Fibroblast of lung (primary cell): ENCODE data around the gene TBC1D5. TPM values are rescaled to one million over a fixed set of nuclear protein-coding genes. Genes with fewer than 3 reads are reported as not detected.

ENCODE experiments used
- DNase-seq, 2 donors: peaks; one replicate each; pipeline versions ENCODE4 v3.0.0 to v3.0.0-alpha.2; 2010; ENCODE audit warnings: low read depth in 2 of 2
- H2AFZ ChIP-seq: 2 replicates; pipeline ENCODE4 v1.5.1; 2012; ENCODE audit warnings: low read length, control low read depth, inconsistent platforms
- H3K27ac ChIP-seq: 2 replicates; pipeline ENCODE4 v1.5.1; 2011; ENCODE audit warnings: low read length, control low read depth; ENCODE audit not compliant: insufficient read depth
- H3K27me3 ChIP-seq: 2 replicates; pipeline ENCODE4 v1.5.1; 2011; ENCODE audit warnings: mild to moderate bottlenecking, low read length; ENCODE audit not compliant: control insufficient read depth, insufficient read depth
- H3K36me3 ChIP-seq: 2 replicates; pipeline ENCODE4 v1.5.1; 2011; ENCODE audit warnings: low read length; ENCODE audit not compliant: control insufficient read depth, insufficient read depth
- H3K4me1 ChIP-seq: 2 replicates; pipeline ENCODE4 v1.5.1; 2011; ENCODE audit warnings: low read length; ENCODE audit not compliant: control insufficient read depth, insufficient read depth; ENCODE audit errors: extremely low read depth
- H3K4me2 ChIP-seq: 2 replicates; pipeline ENCODE4 v1.5.1; 2011; ENCODE audit warnings: low read length, control low read depth; ENCODE audit not compliant: insufficient read depth; ENCODE audit errors: extremely low read depth
- H3K4me3 ChIP-seq, 4 experiments: fragments of 200-600 bp in 1 of 4; sonication (generic) in 1 of 4; replicated peaks in 1 of 4; 2 replicates each; pipeline ENCODE4 v1.5.1; 2011 to 2016; ENCODE audit warnings: low read length in 4 of 4, low read depth in 3 of 4, mild to moderate bottlenecking in 3 of 4, control low read depth in 2 of 4, inconsistent platforms in 1 of 4, mixed read lengths in 1 of 4; ENCODE audit not compliant: insufficient read depth in 1 of 4; ENCODE audit errors: control extremely low read depth in 1 of 4
- H3K79me2 ChIP-seq: 2 replicates; pipeline ENCODE4 v1.5.1; 2012; ENCODE audit warnings: mild to moderate bottlenecking, low read length, inconsistent platforms; ENCODE audit not compliant: control insufficient read depth, insufficient read depth
- H3K9ac ChIP-seq: 2 replicates; pipeline ENCODE4 v1.5.1; 2011; ENCODE audit warnings: mild to moderate bottlenecking, low read length, control low read depth; ENCODE audit not compliant: insufficient read depth
- H3K9me3 ChIP-seq: 2 replicates; pipeline ENCODE4 v1.5.1; 2012; ENCODE audit warnings: low read depth, low read length; ENCODE audit not compliant: control insufficient read depth, insufficient read depth
- H4K20me1 ChIP-seq: 2 replicates; pipeline ENCODE4 v1.5.1; 2011; ENCODE audit warnings: low read length; ENCODE audit not compliant: control insufficient read depth, insufficient read depth; ENCODE audit errors: extremely low read depth
- EZH2 ChIP-seq: IDR thresholded peaks from 2 replicates; pipeline ENCODE4 v1.5.1; 2012; ENCODE audit warnings: low read length, control low read depth, mild to moderate bottlenecking; ENCODE audit errors: missing control alignments
- polyA plus RNA-seq, 2 donors: library from polyadenylated mRNA; depleted of rRNA in 1 of 2; stranded (reverse) in 1 of 2; unstranded in 1 of 2; fragments of >200 nt; gene quantifications; 2 replicates each; pipeline ENCODE4 v1.2.1, GENCODE V29; 2011 to 2012; ENCODE audit warnings: missing spikeins in 1 of 2
- total RNA-seq: library from RNA; depleted of rRNA; stranded (reverse); fragments of >200 nt; gene quantifications from 2 replicates; pipeline ENCODE4 v1.2.1, GENCODE V29; 2014
- TF ChIP-seq, protein P1 (sequence below), 2 donors: IDR thresholded peaks in 1 of 2; conservative IDR thresholded peaks in 1 of 2; 1 replicate in 1 of 2; 2 replicates in 1 of 2; pipeline ENCODE4 v1.5.1; 2011 to 2012; ENCODE audit warnings: low read length in 2 of 2, control low read depth in 1 of 2, inconsistent platforms in 1 of 2, low read depth in 1 of 2, mild to moderate bottlenecking in 1 of 2

Gene TBC1D5
- total and polyA plus RNA-seq, 2 donors (not counting 1 experiment from before 2014, with no cell fraction given): 43.6 to 129 TPM

DNA sequence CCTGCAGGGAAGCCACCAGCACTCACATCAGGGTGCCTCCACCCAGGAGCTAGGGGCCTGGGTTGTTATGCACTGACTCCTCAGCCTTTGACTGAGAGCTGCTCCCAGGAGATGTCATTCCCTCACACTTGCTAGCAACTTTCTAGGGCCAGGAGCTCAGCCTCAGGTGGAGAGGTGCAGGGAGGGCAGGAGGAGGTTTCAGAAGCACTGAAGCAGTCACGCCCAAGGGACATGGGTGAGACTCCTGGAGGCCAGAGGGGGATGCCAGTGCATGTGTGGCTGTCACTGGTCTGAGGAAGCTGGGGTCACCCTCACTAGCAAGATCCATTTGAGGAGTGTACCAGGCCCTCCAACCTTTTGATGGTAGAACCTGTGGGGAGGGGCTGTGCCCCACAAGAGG is 586.5 kb downstream of the TBC1D5 start:
- no peak for TF ChIP-seq EZH2
- TF ChIP-seq, protein P1, sequence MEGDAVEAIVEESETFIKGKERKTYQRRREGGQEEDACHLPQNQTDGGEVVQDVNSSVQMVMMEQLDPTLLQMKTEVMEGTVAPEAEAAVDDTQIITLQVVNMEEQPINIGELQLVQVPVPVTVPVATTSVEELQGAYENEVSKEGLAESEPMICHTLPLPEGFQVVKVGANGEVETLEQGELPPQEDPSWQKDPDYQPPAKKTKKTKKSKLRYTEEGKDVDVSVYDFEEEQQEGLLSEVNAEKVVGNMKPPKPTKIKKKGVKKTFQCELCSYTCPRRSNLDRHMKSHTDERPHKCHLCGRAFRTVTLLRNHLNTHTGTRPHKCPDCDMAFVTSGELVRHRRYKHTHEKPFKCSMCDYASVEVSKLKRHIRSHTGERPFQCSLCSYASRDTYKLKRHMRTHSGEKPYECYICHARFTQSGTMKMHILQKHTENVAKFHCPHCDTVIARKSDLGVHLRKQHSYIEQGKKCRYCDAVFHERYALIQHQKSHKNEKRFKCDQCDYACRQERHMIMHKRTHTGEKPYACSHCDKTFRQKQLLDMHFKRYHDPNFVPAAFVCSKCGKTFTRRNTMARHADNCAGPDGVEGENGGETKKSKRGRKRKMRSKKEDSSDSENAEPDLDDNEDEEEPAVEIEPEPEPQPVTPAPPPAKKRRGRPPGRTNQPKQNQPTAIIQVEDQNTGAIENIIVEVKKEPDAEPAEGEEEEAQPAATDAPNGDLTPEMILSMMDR (conservative IDR thresholded peaks at IDR 0.05 in 1 of 2, IDR thresholded peaks at IDR 0.05 in 1 of 2; ENCODE audit: low read depth in 1 of 2, low read length in 2 of 2): no peak
- Histone ChIP-seq H3K9me3 (no peaks in the 10 kb centered on the region), H3K36me3 (peaks cover 1% of the 10 kb centered on the region), H3K9ac (no peak overlapping the region), H3K79me2 (no peaks in the 10 kb centered on the region), H3K27me3 (no peaks in the 10 kb centered on the region), H3K27ac (no peak overlapping the region), H3K4me3 (no peak overlapping the region), H3K4me1 (no peaks in the 10 kb centered on the region), H3K4me2 (no peak overlapping the region), H2AFZ (no peak overlapping the region), H4K20me1 (no peaks in the 10 kb centered on the region)
- no peak for DNase-seq

DNA sequence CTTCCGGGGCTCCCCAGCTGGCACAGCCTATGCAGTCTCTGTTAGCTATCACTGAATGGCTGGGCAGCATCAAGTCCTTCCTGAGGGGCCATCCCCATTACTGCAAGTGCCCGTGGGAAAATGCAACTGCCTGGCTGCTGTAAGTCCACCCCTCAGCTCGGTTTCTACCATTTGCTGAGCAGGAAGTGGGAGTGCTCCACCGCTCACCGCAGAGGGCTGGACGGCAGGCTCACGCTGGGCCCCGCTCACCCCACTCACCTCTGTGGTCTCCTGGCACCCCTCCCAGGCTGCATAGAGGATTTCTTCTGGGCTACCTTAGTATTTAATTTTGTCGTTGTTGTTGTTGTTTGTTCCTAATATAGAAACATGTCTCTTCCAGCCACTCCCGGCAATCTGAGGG is 587.5 kb downstream of the TBC1D5 start:
- Histone ChIP-seq H3K4me2 (no peak overlapping the region), H3K27ac (no peak overlapping the region), H3K36me3 (no peaks in the 10 kb centered on the region), H3K4me3 (no peak overlapping the region), H4K20me1 (no peaks in the 10 kb centered on the region), H3K79me2 (no peaks in the 10 kb centered on the region), H3K9me3 (no peaks in the 10 kb centered on the region), H2AFZ (no peak overlapping the region), H3K4me1 (no peaks in the 10 kb centered on the region), H3K27me3 (no peaks in the 10 kb centered on the region), H3K9ac (no peak overlapping the region)
- no peak for DNase-seq
- TF ChIP-seq, protein P1 (conservative IDR thresholded peaks at IDR 0.05 in 1 of 2, IDR thresholded peaks at IDR 0.05 in 1 of 2; ENCODE audit: low read depth in 1 of 2, low read length in 2 of 2): no peak
- no peak for TF ChIP-seq EZH2

DNA sequence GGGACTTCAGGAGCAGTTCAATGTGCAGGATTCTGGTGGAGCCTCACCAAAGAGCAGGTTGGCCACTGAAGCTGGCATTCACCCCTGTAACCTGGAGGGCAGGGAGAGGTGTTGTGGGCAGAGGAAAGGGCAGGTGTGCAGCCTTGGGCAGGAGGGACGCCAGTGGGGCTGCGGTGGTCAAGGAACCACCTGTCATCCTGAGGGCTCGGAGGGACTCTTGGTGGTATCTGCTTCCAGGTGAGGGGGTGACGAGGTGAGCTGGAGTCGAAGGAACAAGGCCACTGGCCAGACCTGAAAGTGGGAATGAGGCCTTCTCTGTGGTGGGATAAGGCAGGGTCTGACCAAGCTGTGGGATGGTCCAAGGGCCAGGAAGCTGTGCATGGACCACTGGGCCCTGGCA is 588.2 kb downstream of the TBC1D5 start:
- H3K4me1 ChIP-seq: no peaks in the 10 kb centered on the region
- no peak overlapping the region for H3K27ac ChIP-seq
- no peak for TF ChIP-seq EZH2
- TF ChIP-seq, protein P1 (conservative IDR thresholded peaks at IDR 0.05 in 1 of 2, IDR thresholded peaks at IDR 0.05 in 1 of 2; ENCODE audit: low read depth in 1 of 2, low read length in 2 of 2): no peak
- H3K4me2 ChIP-seq: no peak overlapping the region
- no peak overlapping the region for H3K9ac ChIP-seq
- no peaks in the 10 kb centered on the region for H4K20me1 ChIP-seq
- no peaks in the 10 kb centered on the region for H3K9me3 ChIP-seq
- H3K27me3 ChIP-seq: no peaks in the 10 kb centered on the region
- no peak overlapping the region for H2AFZ ChIP-seq
- H3K36me3 ChIP-seq: no peaks in the 10 kb centered on the region
- no peaks in the 10 kb centered on the region for H3K79me2 ChIP-seq
- no peak overlapping the region for H3K4me3 ChIP-seq
- DNase-seq: no peak
